Prostate gland (tissue), 2 donors: ENCODE data around the gene ZBTB2.

Experiments used
- POLR2A ChIP-seq: fragments of 450-650 bp; IDR thresholded peaks from one replicate; pipeline ENCODE4 v1.6.1; 2016; ENCODE audit warnings: antibody characterized with exemption, mild to moderate bottlenecking
- POLR2AphosphoS5 ChIP-seq: sonication (generic); formaldehyde crosslinking; IDR thresholded peaks from one replicate; pipeline ENCODE4 v1.6.1; 2017; ENCODE audit warnings: antibody characterized with exemption
- TF ChIP-seq, protein P1 (sequence below), 4 experiments: fragments of 200-600 bp in 2 of 4; fragments of 450-650 bp in 2 of 4; sonication (generic) in 2 of 4; IDR thresholded peaks; 1 replicate in 3 of 4; 2 replicates in 1 of 4; pipeline ENCODE4 v1.5.1; 2016 to 2019; ENCODE audit warnings: antibody characterized with exemption in 4 of 4, mild to moderate bottlenecking in 2 of 4, moderate library complexity in 2 of 4

- TF ChIP-seq, protein P1, sequence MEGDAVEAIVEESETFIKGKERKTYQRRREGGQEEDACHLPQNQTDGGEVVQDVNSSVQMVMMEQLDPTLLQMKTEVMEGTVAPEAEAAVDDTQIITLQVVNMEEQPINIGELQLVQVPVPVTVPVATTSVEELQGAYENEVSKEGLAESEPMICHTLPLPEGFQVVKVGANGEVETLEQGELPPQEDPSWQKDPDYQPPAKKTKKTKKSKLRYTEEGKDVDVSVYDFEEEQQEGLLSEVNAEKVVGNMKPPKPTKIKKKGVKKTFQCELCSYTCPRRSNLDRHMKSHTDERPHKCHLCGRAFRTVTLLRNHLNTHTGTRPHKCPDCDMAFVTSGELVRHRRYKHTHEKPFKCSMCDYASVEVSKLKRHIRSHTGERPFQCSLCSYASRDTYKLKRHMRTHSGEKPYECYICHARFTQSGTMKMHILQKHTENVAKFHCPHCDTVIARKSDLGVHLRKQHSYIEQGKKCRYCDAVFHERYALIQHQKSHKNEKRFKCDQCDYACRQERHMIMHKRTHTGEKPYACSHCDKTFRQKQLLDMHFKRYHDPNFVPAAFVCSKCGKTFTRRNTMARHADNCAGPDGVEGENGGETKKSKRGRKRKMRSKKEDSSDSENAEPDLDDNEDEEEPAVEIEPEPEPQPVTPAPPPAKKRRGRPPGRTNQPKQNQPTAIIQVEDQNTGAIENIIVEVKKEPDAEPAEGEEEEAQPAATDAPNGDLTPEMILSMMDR (IDR thresholded peaks at IDR 0.05): no peak
- TF ChIP-seq POLR2A: no peak
- no peak for TF ChIP-seq POLR2AphosphoS5
Measured at GRCh38 chr6:151417477-151417876, 26.1 kb upstream of the ZBTB2 start.
